Esophagus muscularis mucosa (tissue), 3 donors: ENCODE measurements around the gene NPPB.

Experiments
- POLR2A ChIP-seq: fragments of 450-650 bp; IDR thresholded peaks from one replicate; pipeline ENCODE4 v1.6.1; 2017; ENCODE audit warnings: antibody characterized with exemption, moderate library complexity, mild to moderate bottlenecking, low read depth
- POLR2AphosphoS5 ChIP-seq, 2 donors: sonication (generic); formaldehyde crosslinking; IDR thresholded peaks; one replicate each; pipeline ENCODE4 v1.6.1; 2017; ENCODE audit warnings: antibody characterized with exemption in 2 of 2
- TF ChIP-seq, protein P1 (sequence below), 3 experiments: fragments of 200-600 bp in 2 of 3; fragments of 450-650 bp in 1 of 3; sonication (generic) in 2 of 3; IDR thresholded peaks; one replicate each; pipeline ENCODE4 v1.5.1; 2017 to 2019; ENCODE audit warnings: antibody characterized with exemption in 3 of 3, mild to moderate bottlenecking in 2 of 3, moderate library complexity in 1 of 3

DNA sequence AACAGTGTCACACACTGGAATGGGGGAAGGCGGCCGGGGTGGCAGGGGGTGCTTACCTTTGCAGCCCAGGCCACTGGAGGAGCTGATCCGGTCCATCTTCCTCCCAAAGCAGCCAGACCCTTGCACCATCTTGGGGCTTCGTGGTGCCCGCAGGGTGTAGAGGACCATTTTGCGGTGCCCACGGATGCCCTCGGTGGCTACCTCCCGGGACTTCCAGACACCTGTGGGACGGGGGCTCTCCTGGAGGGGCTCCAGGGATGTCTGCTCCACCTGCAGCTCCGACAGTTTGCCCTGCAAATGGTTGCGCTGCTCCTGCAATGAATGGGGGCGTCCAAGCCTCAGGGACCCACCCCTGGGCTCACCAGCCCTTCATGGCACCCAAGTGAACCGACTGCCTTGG is 587 bp downstream of the NPPB start:
- TF ChIP-seq, protein P1, sequence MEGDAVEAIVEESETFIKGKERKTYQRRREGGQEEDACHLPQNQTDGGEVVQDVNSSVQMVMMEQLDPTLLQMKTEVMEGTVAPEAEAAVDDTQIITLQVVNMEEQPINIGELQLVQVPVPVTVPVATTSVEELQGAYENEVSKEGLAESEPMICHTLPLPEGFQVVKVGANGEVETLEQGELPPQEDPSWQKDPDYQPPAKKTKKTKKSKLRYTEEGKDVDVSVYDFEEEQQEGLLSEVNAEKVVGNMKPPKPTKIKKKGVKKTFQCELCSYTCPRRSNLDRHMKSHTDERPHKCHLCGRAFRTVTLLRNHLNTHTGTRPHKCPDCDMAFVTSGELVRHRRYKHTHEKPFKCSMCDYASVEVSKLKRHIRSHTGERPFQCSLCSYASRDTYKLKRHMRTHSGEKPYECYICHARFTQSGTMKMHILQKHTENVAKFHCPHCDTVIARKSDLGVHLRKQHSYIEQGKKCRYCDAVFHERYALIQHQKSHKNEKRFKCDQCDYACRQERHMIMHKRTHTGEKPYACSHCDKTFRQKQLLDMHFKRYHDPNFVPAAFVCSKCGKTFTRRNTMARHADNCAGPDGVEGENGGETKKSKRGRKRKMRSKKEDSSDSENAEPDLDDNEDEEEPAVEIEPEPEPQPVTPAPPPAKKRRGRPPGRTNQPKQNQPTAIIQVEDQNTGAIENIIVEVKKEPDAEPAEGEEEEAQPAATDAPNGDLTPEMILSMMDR (IDR thresholded peaks at IDR 0.05): no peak
- TF ChIP-seq POLR2AphosphoS5 (IDR thresholded peaks at IDR 0.05) (no peak), POLR2A (no peak)
